Urinary bladder (tissue), 4 donors: ENCODE results near the gene PTBP3. TPM values are rescaled to one million over a fixed set of nuclear protein-coding genes. Genes with fewer than 3 reads are reported as not detected.
"Not testable (repeated sequence)": the region's sequence is repeated elsewhere in the genome, so short reads cannot be mapped to it uniquely, and the experiment has no call there.

Experiments
- DNase-seq: peaks from one replicate; pipeline ENCODE4 v3.0.0-alpha.2; 2015; ENCODE audit errors: extremely low spot score
- H3K27ac ChIP-seq: one replicate; pipeline ENCODE4 v1.5.1; 2013; ENCODE audit warnings: low read depth, mild to moderate bottlenecking, moderate library complexity
- H3K36me3 ChIP-seq: one replicate; pipeline ENCODE4 v1.6.1; 2013; ENCODE audit warnings: mild to moderate bottlenecking, moderate library complexity; ENCODE audit not compliant: insufficient read depth
- H3K4me1 ChIP-seq: one replicate; pipeline ENCODE4 v1.6.1; 2013; ENCODE audit warnings: mild to moderate bottlenecking, moderate library complexity; ENCODE audit not compliant: insufficient read depth
- H3K4me3 ChIP-seq: one replicate; pipeline ENCODE4 v1.5.1; 2013; ENCODE audit warnings: low read depth, low read length
- WGBS: extraction: QIAGEN DNeasy Blood & Tissue Kit; methylation state at CpG from one replicate; pipeline ENCODE4 v1.1.7; 2013; 5-methylcytosine and 5-hydroxymethylcytosine counted together
- polyA plus RNA-seq: library from polyadenylated mRNA; stranded (reverse); fragments of 200-250 nt; gene quantifications from one replicate; pipeline ENCODE4 v1.2.3, GENCODE V29; 2013
- total RNA-seq: library from RNA; depleted of rRNA; stranded (reverse); fragments of >200 nt; gene quantifications from one replicate; pipeline ENCODE4 v1.2.3, GENCODE V29; 2014
- donor health status: healthy with polysubstance abuse.
- donor health status: healthy.

Gene PTBP3
- total and polyA plus RNA-seq, 2 donors, result 12.0 to 59.9 TPM

- Histone ChIP-seq H3K36me3 (peaks cover 1% of the 10 kb centered on the region), H3K27ac (no peak overlapping the region), H3K4me3 (no peak overlapping the region), H3K4me1 (no peaks in the 10 kb centered on the region)
- DNase-seq, result no peak
- 94% methylated on average over 4 of the region's 4 CpGs for WGBS
Observed at GRCh38 chr9:112224401-112225289, 108.8 kb downstream of the PTBP3 start.

- WGBS, result 93% methylated on average over 3 of the region's 3 CpGs
Observed at GRCh38 chr9:112218908-112219307, 114.5 kb downstream of the PTBP3 start.

GRCh38 chr9:112212926-112213325 is 120.5 kb downstream of the PTBP3 start:
- no peaks in the 10 kb centered on the region for H3K4me1 ChIP-seq
- H3K27ac ChIP-seq, result no peak overlapping the region
- no peak overlapping the region for H3K4me3 ChIP-seq
- 90% methylated on average over 2 of the region's 2 CpGs for whole genome bisulfite sequencing
- no peak for DNase-seq
- no peaks in the 10 kb centered on the region for H3K36me3 ChIP-seq

More at GRCh38 chr9:112218908-112219307, 114.5 kb downstream of the PTBP3 start:
- Histone ChIP-seq H3K4me3 (no peak overlapping the region), H3K27ac (no peak overlapping the region), H3K4me1 (no peaks in the 10 kb centered on the region), H3K36me3 (no peaks in the 10 kb centered on the region)
- DNase-seq, result no peak

GRCh38 chr9:112207451-112207850 is 126.0 kb downstream of the PTBP3 start:
- H3K36me3 ChIP-seq, result no peaks in the 10 kb centered on the region

GRCh38 chr9:112203536-112203935 is 129.9 kb downstream of the PTBP3 start:
- H3K4me1 ChIP-seq, result no peaks in the 10 kb centered on the region
- no peak overlapping the region for H3K4me3 ChIP-seq
- DNase-seq, result no peak
- H3K27ac ChIP-seq, result no peak overlapping the region
- no peaks in the 10 kb centered on the region for H3K36me3 ChIP-seq
- WGBS, result 83% methylated on average over 2 of the region's 2 CpGs

More at GRCh38 chr9:112207451-112207850, 126.0 kb downstream of the PTBP3 start:
- no peak overlapping the region for H3K27ac ChIP-seq
- WGBS, result 97% methylated on average over 1 of the region's 1 CpG
- DNase-seq, result no peak
- no peak overlapping the region for H3K4me3 ChIP-seq
- no peaks in the 10 kb centered on the region for H3K4me1 ChIP-seq

GRCh38 chr9:112200711-112201110 is 132.7 kb downstream of the PTBP3 start:
- Histone ChIP-seq H3K4me3 (no peak overlapping the region), H3K4me1 (no peaks in the 10 kb centered on the region), H3K36me3 (no peaks in the 10 kb centered on the region), H3K27ac (no peak overlapping the region)
- no peak for DNase-seq
- 82% methylated on average over 5 of the region's 5 CpGs for WGBS

- H3K27ac ChIP-seq, result no peak overlapping the region
- H3K4me1 ChIP-seq, result no peaks in the 10 kb centered on the region
- H3K4me3 ChIP-seq, result no peak overlapping the region
- 48% methylated on average over 4 of the region's 4 CpGs for WGBS
- DNase-seq, result no peak
- H3K36me3 ChIP-seq, result no peaks in the 10 kb centered on the region
Observed at GRCh38 chr9:112198646-112199045, 134.8 kb downstream of the PTBP3 start.

GRCh38 chr9:112194969-112195431 is 138.4 kb downstream of the PTBP3 start:
- Histone ChIP-seq H3K4me3 (no peak overlapping the region), H3K4me1 (no peaks in the 10 kb centered on the region), H3K36me3 (no peaks in the 10 kb centered on the region), H3K27ac (no peak overlapping the region)
- WGBS, result 72% methylated on average over 4 of the region's 4 CpGs
- no peak for DNase-seq

GRCh38 chr9:112193572-112194288 is 139.7 kb downstream of the PTBP3 start:
- H3K36me3 ChIP-seq, result no peaks in the 10 kb centered on the region
- WGBS, result 79% methylated on average over 6 of the region's 6 CpGs
- DNase-seq, result no peak
- no peak overlapping the region for H3K4me3 ChIP-seq
- no peak overlapping the region for H3K27ac ChIP-seq
- no peaks in the 10 kb centered on the region for H3K4me1 ChIP-seq

- H3K4me1 ChIP-seq, H3K4me3 ChIP-seq, H3K36me3 ChIP-seq, H3K27ac ChIP-seq, DNase-seq: not testable (repeated sequence)
- 96% methylated on average over 1 of the region's 1 CpG for WGBS
Observed at GRCh38 chr9:112190320-112190719, 143.1 kb downstream of the PTBP3 start.

GRCh38 chr9:112188884-112189283 is 144.5 kb downstream of the PTBP3 start:
- WGBS, result 92% methylated on average over 1 of the region's 1 CpG
- Histone ChIP-seq H3K36me3 (no peaks in the 10 kb centered on the region), H3K27ac (no peak overlapping the region), H3K4me1 (no peaks in the 10 kb centered on the region), H3K4me3 (no peak overlapping the region)
- DNase-seq, result no peak

GRCh38 chr9:112187404-112187803 is 146.0 kb downstream of the PTBP3 start:
- no peak for DNase-seq
- WGBS, result 76% methylated on average over 4 of the region's 4 CpGs
- Histone ChIP-seq H3K27ac (no peak overlapping the region), H3K4me3 (no peak overlapping the region), H3K4me1 (no peaks in the 10 kb centered on the region), H3K36me3 (no peaks in the 10 kb centered on the region)

GRCh38 chr9:112186695-112187094 is 146.7 kb downstream of the PTBP3 start:
- Histone ChIP-seq H3K4me1 (no peaks in the 10 kb centered on the region), H3K4me3 (no peak overlapping the region), H3K36me3 (no peaks in the 10 kb centered on the region), H3K27ac (no peak overlapping the region)
- DNase-seq, result no peak
- 92% methylated on average over 4 of the region's 4 CpGs for WGBS

- Histone ChIP-seq H3K36me3 (no peaks in the 10 kb centered on the region), H3K4me3 (no peak overlapping the region), H3K27ac (no peak overlapping the region), H3K4me1 (no peaks in the 10 kb centered on the region)
- DNase-seq, result no peak
- 85% methylated on average over 2 of the region's 2 CpGs for WGBS
Observed at GRCh38 chr9:112184946-112185345, 148.5 kb downstream of the PTBP3 start.
